K562 (cell line): ENCODE measurements around the gene DPYSL4. TPM values are rescaled to one million over a fixed set of nuclear protein-coding genes. Genes with fewer than 3 reads are reported as not detected.

Source experiments
- ATAC-seq: fragments of 200-7000 bp; cut with Tn5 transposase; 3 replicates; pipeline ENCODE4 v1.9.1; 2020; ENCODE audit warnings: moderate library complexity
- BruUV-seq: library from RNA; stranded (reverse); fragments of 400-500 nt; replicated peaks from 2 replicates; lab custom pipeline; 2021; lab: Mats Ljungman, UMichigan
- CTCF ChIA-PET: fragments of 300-600 bp; formaldehyde crosslinking; extraction: SDS; loops from one replicate; lab custom pipeline; 2021; ENCODE audit warnings: low intra/inter-chr PET ratio; lab: Yijun Ruan, JAX
- POLR2A ChIA-PET: fragments of 300-600, 350-650 bp; sonication (Branson Sonifier 250); formaldehyde crosslinking; extraction: SDS; loops from one replicate; lab custom pipeline; 2021; ENCODE audit warnings: antibody characterized with exemption, inconsistent platforms; lab: Yijun Ruan, JAX
- DNase-seq, 4 experiments: peaks; one replicate each; pipeline versions ENCODE4 v3.0.0 to v3.0.0-alpha.2; 2011 to 2018; ENCODE audit warnings: low spot score in 3 of 4, mixed read lengths in 3 of 4; ENCODE audit errors: extremely low read depth in 1 of 4
- FAIRE-seq: peaks from 2 replicates; lab custom pipeline; 2011; peaks lifted over from hg19 to GRCh38; lab: Jason Lieb, UNC
- H2AFZ ChIP-seq: 2 replicates; pipeline ENCODE4 v1.6.0; 2011; ENCODE audit warnings: low read depth, low read length, control low read depth, inconsistent platforms
- H3K27ac ChIP-seq: fragments of 200-600 bp; 3 replicates; pipeline ENCODE4 v1.8.0; 2011; ENCODE audit warnings: low read depth, mild to moderate bottlenecking, control low read depth, inconsistent platforms, low read length, moderate library complexity, mixed read lengths; ENCODE audit errors: extremely low read depth
- H3K27me3 ChIP-seq, 2 experiments: fragments of 300-600 bp in 1 of 2; 2 replicates in 1 of 2; 3 replicates in 1 of 2; pipeline versions ENCODE4 v1.6.0 to v1.8.0; 2011; ENCODE audit warnings: inconsistent platforms in 2 of 2, low read length in 2 of 2, mild to moderate bottlenecking in 1 of 2, mixed read lengths in 1 of 2, moderate library complexity in 1 of 2; ENCODE audit not compliant: control insufficient read depth in 2 of 2, insufficient read depth in 2 of 2
- H3K36me3 ChIP-seq: fragments of 300-600 bp; 3 replicates; pipeline ENCODE4 v1.8.0; 2011; ENCODE audit warnings: mild to moderate bottlenecking, low read length, inconsistent platforms; ENCODE audit not compliant: control insufficient read depth, insufficient read depth
- H3K4me1 ChIP-seq, 2 experiments: fragments of 200-600 bp in 1 of 2; replicated peaks in 1 of 2; 2 replicates in 1 of 2; 3 replicates in 1 of 2; pipeline versions ENCODE4 v1.5.1 to v1.8.0; 2011; ENCODE audit warnings: inconsistent platforms in 2 of 2, low read length in 2 of 2, mild to moderate bottlenecking in 1 of 2, mixed read lengths in 1 of 2, moderate library complexity in 1 of 2; ENCODE audit not compliant: control insufficient read depth in 2 of 2, insufficient read depth in 2 of 2
- H3K4me2 ChIP-seq: 2 replicates; pipeline ENCODE4 v1.6.1; 2011; ENCODE audit warnings: low read length, control low read depth, inconsistent platforms, mixed read lengths; ENCODE audit not compliant: insufficient read depth
- H3K4me3 ChIP-seq: fragments of 200-600 bp; sonication (generic), shearing (Covaris generic); 2 replicates; pipeline ENCODE4 v1.5.1; 2016; ENCODE audit warnings: control low read depth, inconsistent platforms
- H3K79me2 ChIP-seq: fragments of 200-600 bp; 3 replicates; pipeline ENCODE4 v1.8.0; 2011; ENCODE audit warnings: low read length, inconsistent platforms; ENCODE audit not compliant: control insufficient read depth, insufficient read depth
- H3K9ac ChIP-seq, 2 experiments: 2 replicates each; pipeline versions ENCODE4 v1.6.0 to v1.6.1; 2011; ENCODE audit warnings: low read depth in 2 of 2, low read length in 2 of 2, control low read depth in 1 of 2, inconsistent platforms in 1 of 2, mild to moderate bottlenecking in 1 of 2, mixed read lengths in 1 of 2; ENCODE audit not compliant: insufficient read depth in 1 of 2
- H3K9me1 ChIP-seq: one replicate; pipeline ENCODE4 v1.6.0; 2011; ENCODE audit warnings: inconsistent platforms, mild to moderate bottlenecking, low read length, moderate library complexity; ENCODE audit not compliant: control insufficient read depth, insufficient read depth
- H3K9me3 ChIP-seq: replicated peaks from 2 replicates; pipeline ENCODE4 v1.5.1; 2011; ENCODE audit warnings: low read depth, low read length, inconsistent platforms; ENCODE audit not compliant: control insufficient read depth, insufficient read depth
- H4K20me1 ChIP-seq: replicated peaks from 2 replicates; pipeline ENCODE4 v1.6.1; 2011; ENCODE audit warnings: low read length, inconsistent platforms, mixed read lengths; ENCODE audit not compliant: control insufficient read depth, insufficient read depth
- ZNF165 ChIP-seq: fragments of 250-450 bp; sonication (Bioruptor Pico); IDR thresholded peaks from 2 replicates; pipeline ENCODE4 v1.4.0; 2020; ENCODE audit warnings: borderline replicate concordance
- WGBS: fragments of 100-300 bp; shearing (Covaris generic); methylation state at CpG from one replicate; pipeline ENCODE4 v1.1.6; 2016; ENCODE audit warnings: low coverage, mixed read lengths; ENCODE audit not compliant: insufficient coverage; ENCODE audit errors: missing lambda C conversion rate; 5-methylcytosine and 5-hydroxymethylcytosine counted together
- in situ Hi-C: fragments of 300-500 bp; cut with MboI; formaldehyde crosslinking; loops from 4 replicates; pipeline ENCODE4 v1.15.0; 2018; ENCODE audit warnings: inconsistent platforms, mixed read lengths
- intact Hi-C: fragments of 100-400 bp; cut with micrococcal nuclease; formaldehyde crosslinking; loops from 2 replicates; pipeline ENCODE4 v1.14.2; 2022
- polyA plus RNA-seq, 8 experiments: library from polyadenylated mRNA; depleted of rRNA in 4 of 8; stranded (reverse) in 5 of 8; unstranded in 3 of 8; fragments of >200 nt; fragmentation: Nextera tagmentation in 2 of 8; fragmentation: Illumina TruSeq in 1 of 8; extraction: Ambion mirVana in 2 of 8; extraction: Trizol in 1 of 8; gene quantifications; 2 replicates each; pipeline versions ENCODE4 v1.2.1 to v1.2.3, GENCODE V29; 2011 to 2014; ENCODE audit warnings: inconsistent platforms in 1 of 8, missing spikeins in 1 of 8
- total RNA-seq, 7 experiments: library from RNA; depleted of rRNA in 6 of 7; stranded (reverse); fragments of >200 nt in 6 of 7; fragmentation: Illumina TruSeq in 2 of 7; extraction: Trizol in 2 of 7; gene quantifications; 2 replicates each; pipeline versions ENCODE4 v1.2.1 to v1.2.3, GENCODE V29; 2011 to 2021; ENCODE audit warnings: low replicate concordance in 1 of 7

DPYSL4 gene
- total and polyA plus RNA-seq, 9 of the 15 experiments (the other 6 are each of a cell fraction or from before 2014, with no cell fraction given): 0.03 TPM; not detected in 8

GRCh38 chr10:132141526-132142395 is 45.0 kb upstream of the DPYSL4 start:
- in situ Hi-C loops: no loop called here
- WGBS: 31% methylated on average over 6 of the region's 32 CpGs

More at GRCh38 chr10:132141526-132142395, 45.0 kb upstream of the DPYSL4 start:
- peaks cover 0 to 5% of the 10 kb centered on the region in 2 experiments; a peak in 2 of 5 replicates for H3K4me1 ChIP-seq
- no peaks in the 10 kb centered on the region for H3K36me3 ChIP-seq
- ATAC-seq: no peak
- no peaks in the 10 kb centered on the region for H3K79me2 ChIP-seq
- H4K20me1 ChIP-seq: no peaks in the 10 kb centered on the region
- no peaks in the 10 kb centered on the region for H3K9me3 ChIP-seq
- no peak overlapping the region for H2AFZ ChIP-seq
- BruUV-seq: no TSS peak
- no peak overlapping the region for H3K9ac ChIP-seq
- peaks cover 6 to 64% of the 10 kb centered on the region in 2 experiments; a peak in 4 of 5 replicates for H3K27me3 ChIP-seq
- H3K9me1 ChIP-seq: no peaks in the 10 kb centered on the region
- TF ChIP-seq ZNF165 (CRISPR knock-in tag): no peak
- H3K4me2 ChIP-seq: no peak overlapping the region
- ChIA-PET POLR2A (interaction anchor here (0.6 kb wide), 1 partner anchor 605 kb away, joined by 3 read pairs; no protein-coding TSS in a partner anchor), CTCF (interaction anchor here (0.6 to 1.5 kb wide), 2 partner anchors 256 kb away, joined by 3 to 7 read pairs; no protein-coding TSS in a partner anchor)
- DNase-seq: no peak
- H3K27ac ChIP-seq: no peak overlapping the region
- intact Hi-C loops: loop anchor here (2.0 kb wide), 1 partner anchor 257 kb away; no protein-coding TSS in a partner anchor
- FAIRE-seq: no peak
- H3K4me3 ChIP-seq: no peak overlapping the region
